ENCODE measurements around the gene SNX12. TPM values are rescaled to one million over a fixed set of nuclear protein-coding genes. Genes with fewer than 3 reads are reported as not detected.

Gene SNX12
- total and polyA plus RNA-seq, 2 experiments from 2014 or later, result 10.4 to 76.1 TPM

DNA sequence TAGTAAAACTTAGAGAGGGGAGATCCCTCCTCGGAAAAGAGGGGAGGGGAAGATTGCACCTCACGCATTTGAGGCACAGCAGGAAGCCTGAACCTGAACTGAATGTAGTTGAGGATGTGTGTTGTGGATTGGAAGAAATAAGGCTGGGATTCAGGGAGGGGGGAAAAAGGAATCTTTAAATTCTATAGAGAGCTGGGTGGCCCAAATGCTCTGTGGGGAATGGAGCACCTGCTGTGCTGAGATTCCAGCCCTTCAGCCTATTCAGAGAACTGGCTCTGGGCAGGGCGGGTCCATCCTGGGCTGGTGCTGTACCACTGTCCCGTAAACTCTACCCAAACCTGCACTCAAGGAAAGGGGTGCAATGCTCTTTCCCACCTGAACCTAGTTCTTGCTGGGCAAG lies 31.6 kb upstream of the SNX12 start:
- no peaks in the 10 kb centered on the region for H3K4me1 ChIP-seq (ENCODE audit: insufficient read depth)
- no peaks in the 10 kb centered on the region for H3K79me2 ChIP-seq (ENCODE audit: insufficient read depth)
- no peak overlapping the region for H3K27ac ChIP-seq
- no peak overlapping the region for H3K9ac ChIP-seq
- WGBS, 2 experiments (ENCODE audit: low coverage in 1 of 2, low lambda C conversion rate in 2 of 2, missing lambda C conversion rate in 2 of 2), result 81 to 92% methylated on average over 3 of the region's 4 CpGs
- H3K36me3 ChIP-seq (ENCODE audit: low read depth), result no peaks in the 10 kb centered on the region
- H3K9me2 ChIP-seq (ENCODE audit: insufficient read depth), result no peaks in the 10 kb centered on the region
- H2AFZ ChIP-seq, result no peak overlapping the region
- H3K27me3 ChIP-seq (replicated peaks; ENCODE audit: insufficient read depth), result no peaks in the 10 kb centered on the region
- H3K4me3 ChIP-seq, result no peak overlapping the region
- H3F3A ChIP-seq (ENCODE audit: insufficient read depth), result no peaks in the 10 kb centered on the region
- H3K9me3 ChIP-seq (ENCODE audit: low read depth), result no peaks in the 10 kb centered on the region
- H3K4me2 ChIP-seq (ENCODE audit: unreplicated experiment), result no peak overlapping the region
- TF ChIP-seq EZH2phosphoT487 (IDR thresholded peaks at IDR 0.05; ENCODE audit: insufficient read depth, low read depth) (no peak), EZH2 (IDR thresholded peaks at IDR 0.05; ENCODE audit: insufficient read depth, poor library complexity, severe bottlenecking) (no peak)
- in situ Hi-C loops (cut with MboI), result no loop called here
- no peaks in the 10 kb centered on the region for H4K20me1 ChIP-seq (ENCODE audit: insufficient read depth)
- no peak for DNase-seq

DNA sequence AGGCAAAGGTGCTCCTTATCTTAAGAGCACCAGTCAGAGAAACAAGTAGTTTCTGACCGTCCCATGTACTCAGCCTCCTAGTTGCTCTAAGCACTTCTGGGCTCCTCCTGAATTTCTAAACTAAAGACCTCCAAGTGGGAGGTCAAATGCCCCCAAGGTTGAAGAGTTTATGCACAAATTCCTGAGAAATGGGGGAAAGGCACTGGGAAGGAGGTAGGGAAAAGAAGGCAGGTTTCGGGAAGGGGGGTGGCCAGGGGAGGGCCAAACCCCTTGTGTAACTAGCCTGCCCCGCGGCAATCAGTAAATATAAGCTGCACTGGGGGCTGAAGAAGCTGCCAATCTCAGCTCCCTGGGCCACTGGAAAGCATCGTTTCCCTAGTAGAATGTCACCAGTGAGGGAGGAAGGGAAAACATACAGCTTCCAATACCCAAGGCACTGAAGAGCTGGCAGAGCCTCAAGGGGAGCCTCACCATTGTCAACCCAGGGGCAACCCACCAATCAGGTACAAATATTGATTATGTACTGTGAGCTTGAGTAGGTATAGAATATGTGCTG lies 30.9 kb upstream of the SNX12 start:
- no peak for DNase-seq
- H3K9ac ChIP-seq, result no peak overlapping the region
- 75 to 78% methylated on average over 2 to 5 of the region's 5 CpGs for WGBS, 2 experiments (ENCODE audit: low coverage in 1 of 2, low lambda C conversion rate in 2 of 2, missing lambda C conversion rate in 2 of 2)
- H3K79me2 ChIP-seq (ENCODE audit: insufficient read depth), result no peaks in the 10 kb centered on the region
- no peak overlapping the region for H3K4me2 ChIP-seq (ENCODE audit: unreplicated experiment)
- no peaks in the 10 kb centered on the region for H3K9me3 ChIP-seq (ENCODE audit: low read depth)
- no peak overlapping the region for H3K27ac ChIP-seq
- no peaks in the 10 kb centered on the region for H3K27me3 ChIP-seq (replicated peaks; ENCODE audit: insufficient read depth)
- H3K4me1 ChIP-seq (ENCODE audit: insufficient read depth), result no peaks in the 10 kb centered on the region
- no peaks in the 10 kb centered on the region for H3F3A ChIP-seq (ENCODE audit: insufficient read depth)
- no peaks in the 10 kb centered on the region for H4K20me1 ChIP-seq (ENCODE audit: insufficient read depth)
- no peaks in the 10 kb centered on the region for H3K36me3 ChIP-seq (ENCODE audit: low read depth)
- no peaks in the 10 kb centered on the region for H3K9me2 ChIP-seq (ENCODE audit: insufficient read depth)
- in situ Hi-C loops (cut with MboI), result no loop called here
- no peak overlapping the region for H2AFZ ChIP-seq
- H3K4me3 ChIP-seq, result no peak overlapping the region
- TF ChIP-seq EZH2 (IDR thresholded peaks at IDR 0.05; ENCODE audit: insufficient read depth, poor library complexity, severe bottlenecking) (no peak), EZH2phosphoT487 (IDR thresholded peaks at IDR 0.05; ENCODE audit: insufficient read depth, low read depth) (no peak)

DNA sequence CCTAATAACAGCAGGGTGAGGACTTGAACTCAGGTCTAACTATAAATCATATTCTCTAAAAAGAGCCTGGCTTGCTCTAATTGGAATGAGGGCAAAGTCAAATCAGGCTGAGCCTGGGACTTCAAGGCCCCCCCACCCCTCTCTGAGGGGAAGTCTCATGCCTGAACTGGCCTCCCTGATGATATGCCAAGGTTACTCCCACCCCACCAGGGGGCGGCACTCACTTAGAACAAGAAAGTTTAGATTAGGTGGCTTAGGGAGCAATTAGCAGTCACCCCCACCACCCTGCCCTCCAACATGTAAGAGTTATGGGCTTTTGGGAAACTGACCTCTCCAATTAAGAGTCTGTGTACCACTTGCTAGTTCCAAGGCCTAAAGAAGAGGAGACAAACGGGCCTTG lies 30.2 kb upstream of the SNX12 start:
- Histone ChIP-seq H3K9me2 (ENCODE audit: insufficient read depth) (no peaks in the 10 kb centered on the region), H3K4me1 (ENCODE audit: insufficient read depth) (no peaks in the 10 kb centered on the region), H3K36me3 (ENCODE audit: low read depth) (no peaks in the 10 kb centered on the region), H3K27ac (no peak overlapping the region), H3K79me2 (ENCODE audit: insufficient read depth) (no peaks in the 10 kb centered on the region), H4K20me1 (ENCODE audit: insufficient read depth) (no peaks in the 10 kb centered on the region), H3K27me3 (replicated peaks; ENCODE audit: insufficient read depth) (no peaks in the 10 kb centered on the region), H3K4me3 (no peak overlapping the region), H2AFZ (no peak overlapping the region), H3K4me2 (ENCODE audit: unreplicated experiment) (no peak overlapping the region), H3F3A (ENCODE audit: insufficient read depth) (no peaks in the 10 kb centered on the region), H3K9me3 (ENCODE audit: low read depth) (no peaks in the 10 kb centered on the region), H3K9ac (no peak overlapping the region)
- TF ChIP-seq EZH2 (IDR thresholded peaks at IDR 0.05; ENCODE audit: insufficient read depth, poor library complexity, severe bottlenecking), result no peak
- no peak for TF ChIP-seq EZH2phosphoT487 (IDR thresholded peaks at IDR 0.05; ENCODE audit: insufficient read depth, low read depth)
- WGBS, 2 experiments (ENCODE audit: low coverage in 1 of 2, low lambda C conversion rate in 2 of 2, missing lambda C conversion rate in 2 of 2), result 0 to 17% methylated on average over 1 to 2 of the region's 2 CpGs
- in situ Hi-C loops (cut with MboI), result no loop called here
- peak; percentile 55 for DNase-seq

DNA sequence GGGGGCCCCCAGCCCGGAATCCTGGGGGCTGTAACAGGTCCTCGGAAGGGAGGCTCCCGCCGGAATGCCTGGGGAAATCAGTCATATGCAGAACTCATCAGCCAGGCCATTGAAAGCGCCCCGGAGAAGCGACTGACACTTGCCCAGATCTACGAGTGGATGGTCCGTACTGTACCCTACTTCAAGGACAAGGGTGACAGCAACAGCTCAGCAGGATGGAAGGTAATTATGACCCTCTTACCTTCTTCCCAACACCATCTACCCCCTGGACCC lies 28.6 kb upstream of the SNX12 start:
- H3K9me2 ChIP-seq (ENCODE audit: insufficient read depth), result no peaks in the 10 kb centered on the region

More for the DNA sequence above, 28.6 kb upstream of the SNX12 start:
- Histone ChIP-seq H2AFZ (peak overlapping the region; percentile 79), H3F3A (ENCODE audit: insufficient read depth) (no peaks in the 10 kb centered on the region), H3K27ac (no peak overlapping the region), H3K27me3 (replicated peaks; ENCODE audit: insufficient read depth) (no peaks in the 10 kb centered on the region), H3K9me3 (ENCODE audit: low read depth) (no peaks in the 10 kb centered on the region), H3K9ac (peak overlapping the region; percentile 74), H3K4me1 (ENCODE audit: insufficient read depth) (no peaks in the 10 kb centered on the region), H4K20me1 (ENCODE audit: insufficient read depth) (no peaks in the 10 kb centered on the region), H3K79me2 (ENCODE audit: insufficient read depth) (no peaks in the 10 kb centered on the region), H3K4me2 (ENCODE audit: unreplicated experiment) (peak overlapping the region; percentile 91), H3K36me3 (ENCODE audit: low read depth) (no peaks in the 10 kb centered on the region), H3K4me3 (peak overlapping the region; percentile 82)
- peak; percentile 11 for DNase-seq
- TF ChIP-seq EZH2 (IDR thresholded peaks at IDR 0.05; ENCODE audit: insufficient read depth, poor library complexity, severe bottlenecking), result no peak
- no peak for TF ChIP-seq EZH2phosphoT487 (IDR thresholded peaks at IDR 0.05; ENCODE audit: insufficient read depth, low read depth)
- in situ Hi-C loops (cut with MboI), result no loop called here
- WGBS, 2 experiments (ENCODE audit: low coverage in 1 of 2, low lambda C conversion rate in 2 of 2, missing lambda C conversion rate in 2 of 2), result 0 to 7% methylated on average over 3 to 5 of the region's 9 CpGs
